Measurements from ENCODE around the gene ABO.

GRCh38 chr9:133294257-133294656 is 19.3 kb upstream of the ABO start:
- TF ChIP-seq CTCF (IDR thresholded peaks at IDR 0.05), result no peak
- no peak for TF ChIP-seq EZH2 (IDR thresholded peaks at IDR 0.05; ENCODE audit: borderline replicate concordance, insufficient read depth, low read depth, low read length, poor library complexity, severe bottlenecking)

Data from B cell (primary cell).